ENCODE data around the gene TECR.
A peak's percentile ranks its signal among the peaks of the same experiment; 100 is the strongest.
"Not testable (repeated sequence)": the region's sequence is repeated elsewhere in the genome, so short reads cannot be mapped to it uniquely, and the experiment has no call there.

The TECR gene

GRCh38 chr19:14584372-14584771, 55.0 kb downstream of the TECR start:
- DNase-seq (ENCODE audit: low read depth in 2 of 2), result not testable (repeated sequence)

DNA sequence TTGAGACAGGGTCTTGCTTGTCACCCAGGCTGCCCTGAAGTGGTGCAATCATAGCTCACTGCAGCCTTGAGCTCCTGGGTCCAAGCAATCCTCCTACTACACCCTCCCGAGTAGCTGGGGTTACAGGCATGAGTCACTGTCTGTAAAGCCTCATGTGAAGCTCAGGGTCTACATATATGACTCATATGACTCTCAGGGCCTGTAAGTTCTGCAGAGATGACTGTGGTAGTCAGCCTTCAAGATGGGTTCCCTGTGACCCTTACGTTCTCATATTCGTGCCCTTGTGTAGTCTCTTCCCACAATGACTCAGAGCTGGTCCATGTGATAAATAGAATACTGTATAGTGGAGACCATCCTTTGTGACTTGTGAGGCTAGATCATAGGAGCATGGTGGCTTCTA, 55.8 kb downstream of the TECR start:
- peak; percentile 38 to 57 for DNase-seq (ENCODE audit: low read depth in 2 of 2)

DNA sequence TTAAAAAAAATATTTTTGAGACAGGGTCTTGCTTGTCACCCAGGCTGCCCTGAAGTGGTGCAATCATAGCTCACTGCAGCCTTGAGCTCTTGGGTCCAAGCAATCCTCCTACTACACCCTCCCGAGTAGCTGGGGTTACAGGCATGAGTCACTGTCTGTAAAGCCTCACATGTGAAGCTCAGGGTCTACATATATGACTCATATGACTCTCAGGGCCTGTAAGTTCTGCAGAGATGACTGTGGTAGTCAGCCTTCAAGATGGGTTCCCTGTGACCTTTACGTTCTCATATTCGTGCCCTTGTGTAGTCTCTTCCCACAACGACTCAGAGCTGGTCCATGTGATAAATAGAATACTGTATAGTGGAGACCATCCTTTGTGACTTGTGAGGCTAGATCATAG, 60.0 kb downstream of the TECR start:
- DNase-seq (ENCODE audit: low read depth in 2 of 2), result peak in 1 of 2 donors; percentile 26

GRCh38 chr19:14595558-14595957, 66.2 kb downstream of the TECR start:
- DNase-seq (ENCODE audit: low read depth in 2 of 2), result no peak

DNA sequence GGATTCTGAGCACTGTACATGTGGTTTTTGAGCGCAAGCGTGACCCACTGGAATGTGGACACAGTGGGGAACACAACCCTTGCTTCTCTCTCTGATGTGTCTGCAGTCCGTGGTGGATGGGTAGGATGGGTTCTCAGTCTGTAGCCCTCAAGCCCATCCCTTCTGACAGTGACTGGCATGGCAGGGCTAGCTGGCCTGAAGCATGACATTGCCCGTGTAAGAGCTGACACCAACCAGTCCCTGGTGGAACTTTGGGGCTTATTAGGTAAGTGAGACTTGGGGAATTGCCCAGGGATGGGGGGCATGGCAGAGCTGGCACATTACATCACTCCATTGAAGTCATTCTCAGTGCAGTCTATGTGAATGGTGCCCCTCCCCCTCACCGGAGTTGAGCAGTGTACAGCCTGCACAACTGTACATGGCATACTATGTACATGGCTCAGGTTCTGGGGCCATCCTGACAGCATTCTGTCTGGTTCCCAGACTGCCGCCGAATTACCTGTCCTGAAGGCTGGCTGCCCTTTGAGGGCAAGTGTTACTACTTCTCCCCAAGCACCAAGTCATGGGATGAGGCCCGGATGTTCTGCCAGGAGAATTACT, 70.3 kb downstream of the TECR start:
- DNase-seq (ENCODE audit: low read depth in 2 of 2), result no peak

- no peak for DNase-seq (ENCODE audit: low read depth in 2 of 2)
Measured at GRCh38 chr19:14603990-14604387, 74.6 kb downstream of the TECR start.

DNA sequence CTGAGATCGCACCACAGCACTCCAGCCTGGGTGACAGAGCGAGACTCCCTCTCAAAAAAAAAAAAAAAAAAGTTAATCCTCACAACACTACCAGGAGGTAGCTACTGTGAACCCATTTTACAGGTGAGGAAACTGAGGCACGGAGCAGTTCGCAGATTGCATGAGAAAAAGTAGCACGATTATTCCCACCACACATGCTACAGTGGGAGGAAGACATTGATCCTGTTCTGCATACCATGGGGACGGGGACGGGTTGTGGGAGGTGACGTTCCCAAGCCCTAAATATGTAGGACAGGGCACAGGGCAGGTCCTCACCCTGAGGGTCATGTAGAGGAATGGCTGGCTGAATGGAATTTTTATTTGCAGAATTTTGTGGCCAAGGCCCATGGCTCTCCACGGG, 77.2 kb downstream of the TECR start:
- no peak for DNase-seq (ENCODE audit: low read depth in 2 of 2)

DNA sequence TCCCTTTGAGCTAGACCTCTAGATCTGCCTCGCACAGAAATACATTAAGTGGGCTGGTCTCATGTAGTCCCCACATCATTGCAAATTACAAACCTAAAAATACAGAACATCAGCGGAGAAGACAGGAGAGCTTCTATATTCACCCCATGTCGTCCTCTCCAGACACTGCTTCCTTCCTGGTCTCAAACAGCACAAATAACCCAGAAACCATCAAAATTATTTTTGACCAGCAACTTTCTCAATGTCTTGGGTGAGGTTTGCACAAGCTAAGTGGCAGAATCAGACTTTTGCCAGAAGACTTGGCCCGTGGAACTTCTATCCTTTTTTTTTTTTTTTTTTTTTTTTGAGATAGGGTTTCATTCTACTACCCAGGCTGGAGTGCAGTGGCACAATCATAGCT, 81.7 kb downstream of the TECR start:
- DNase-seq (ENCODE audit: low read depth in 2 of 2), result no peak

- not testable (repeated sequence) for DNase-seq (ENCODE audit: low read depth in 2 of 2)
Measured at GRCh38 chr19:14612242-14612641, 82.8 kb downstream of the TECR start.

GRCh38 chr19:14612657-14613056, 83.3 kb downstream of the TECR start:
- no peak for DNase-seq (ENCODE audit: low read depth in 2 of 2)

- not testable (repeated sequence) for DNase-seq (ENCODE audit: low read depth in 2 of 2)
Measured at GRCh38 chr19:14613399-14614098, 84.2 kb downstream of the TECR start.

- no peak for DNase-seq (ENCODE audit: low read depth in 2 of 2)
Measured at GRCh38 chr19:14614099-14614412, 84.7 kb downstream of the TECR start.

Data from stimulated activated CD8-positive, alpha-beta memory T cell treated with anti-CD3 and anti-CD28 coated beads, Interleukin-15, amount 100 ng/mL, for 48 hours (primary cell).